ENCODE measurements around the gene MRPL36. TPM values are rescaled to one million over a fixed set of nuclear protein-coding genes. Genes with fewer than 3 reads are reported as not detected.

MRPL36 gene
- total RNA-seq, 3 donors from 2014 or later: 33.5 to 46.2 (median 41.6) TPM

GRCh38 chr5:1769017-1769640, 30.5 kb downstream of the MRPL36 start:
- no peak for DNase-seq (ENCODE audit: low spot score in 2 of 2)
- intact Hi-C loops (cut with DNase I; ENCODE audit: low total_unique reads): loop anchor here (2.0 kb wide), 1 partner anchor 76 kb away; no protein-coding TSS in a partner anchor
- Histone ChIP-seq H3K9me3 (no peaks in the 10 kb centered on the region), H3K36me3 (no peaks in the 10 kb centered on the region), H3K27ac (no peak overlapping the region), H3K27me3 (no peaks in the 10 kb centered on the region), H3K4me3 (no peak overlapping the region), H3K4me1 (no peaks in the 10 kb centered on the region)
- TF ChIP-seq POLR2AphosphoS5 (IDR thresholded peaks at IDR 0.05): no peak
- no peak for TF ChIP-seq CTCF (IDR thresholded peaks at IDR 0.05)
- no peak for TF ChIP-seq POLR2A (IDR thresholded peaks at IDR 0.05)

GRCh38 chr5:1768283-1769000, 31.2 kb downstream of the MRPL36 start:
- TF ChIP-seq POLR2A (IDR thresholded peaks at IDR 0.05) (no peak), POLR2AphosphoS5 (IDR thresholded peaks at IDR 0.05) (no peak), CTCF (IDR thresholded peaks at IDR 0.05) (no peak)
- H3K27me3 ChIP-seq: no peaks in the 10 kb centered on the region
- no peak for DNase-seq (ENCODE audit: low spot score in 2 of 2)
- H3K4me1 ChIP-seq: no peaks in the 10 kb centered on the region
- intact Hi-C loops (cut with DNase I; ENCODE audit: low total_unique reads): loop anchor here (2.0 kb wide), 1 partner anchor 76 kb away; no protein-coding TSS in a partner anchor
- H3K36me3 ChIP-seq: no peaks in the 10 kb centered on the region
- no peaks in the 10 kb centered on the region for H3K9me3 ChIP-seq
- no peak overlapping the region for H3K27ac ChIP-seq
- H3K4me3 ChIP-seq: no peak overlapping the region

- no peaks in the 10 kb centered on the region for H3K27me3 ChIP-seq
- intact Hi-C loops (cut with DNase I; ENCODE audit: low total_unique reads): loop anchor here (2.0 kb wide), 1 partner anchor 77 kb away; no protein-coding TSS in a partner anchor
These were observed 31.9 kb downstream of the MRPL36 start for GRCh38 chr5:1767524-1768282.

GRCh38 chr5:1765880-1766235, 33.8 kb downstream of the MRPL36 start:
- DNase-seq (ENCODE audit: low spot score in 2 of 2): no peak
- Histone ChIP-seq H3K27ac (no peak overlapping the region), H3K4me3 (no peak overlapping the region), H3K36me3 (no peaks in the 10 kb centered on the region), H3K4me1 (no peaks in the 10 kb centered on the region), H3K27me3 (no peaks in the 10 kb centered on the region), H3K9me3 (no peaks in the 10 kb centered on the region)
- intact Hi-C loops (cut with DNase I; ENCODE audit: low total_unique reads): no loop called here
- TF ChIP-seq CTCF (IDR thresholded peaks at IDR 0.05) (no peak), POLR2A (IDR thresholded peaks at IDR 0.05) (no peak), POLR2AphosphoS5 (IDR thresholded peaks at IDR 0.05) (no peak)

More at GRCh38 chr5:1767524-1768282, 31.9 kb downstream of the MRPL36 start:
- peak in 1 of 2 donors; percentile 31 for DNase-seq (ENCODE audit: low spot score in 2 of 2)
- H3K9me3 ChIP-seq: no peaks in the 10 kb centered on the region
- H3K27ac ChIP-seq: no peak overlapping the region
- TF ChIP-seq POLR2A (IDR thresholded peaks at IDR 0.05) (no peak), CTCF (IDR thresholded peaks at IDR 0.05) (no peak), POLR2AphosphoS5 (IDR thresholded peaks at IDR 0.05) (no peak)
- no peak overlapping the region for H3K4me3 ChIP-seq
- H3K4me1 ChIP-seq: no peaks in the 10 kb centered on the region
- no peaks in the 10 kb centered on the region for H3K36me3 ChIP-seq

Measured in breast epithelium (tissue), 4 donors.